HCT116 (cell line): ENCODE data around the gene ABHD12. TPM values are rescaled to one million over a fixed set of nuclear protein-coding genes. Genes with fewer than 3 reads are reported as not detected.

Source experiments
- ATAC-seq: fragments of 200-7000 bp; cut with Tn5 transposase; 2 replicates; pipeline ENCODE4 v1.9.1; 2020; ENCODE audit warnings: mild to moderate bottlenecking, moderate library complexity
- BruUV-seq: library from RNA; stranded (reverse); fragments of 400-500 nt; replicated peaks from 2 replicates; lab custom pipeline; 2021; lab: Mats Ljungman, UMichigan
- CTCF ChIA-PET: fragments of 300-600 bp; sonication (Branson Sonifier 250); formaldehyde crosslinking; loops from one replicate; lab custom pipeline; 2021; ENCODE audit warnings: antibody characterized with exemption; lab: Charles Lee
- POLR2A ChIA-PET: fragments of 300-600, 350-600 bp; sonication (Branson Sonifier 250); formaldehyde crosslinking; loops from one replicate; lab custom pipeline; 2021; ENCODE audit warnings: antibody characterized with exemption; lab: Charles Lee
- RAD21 ChIA-PET, 2 experiments: fragments of 300-600 bp; sonication (Branson Sonifier 250); formaldehyde crosslinking; loops; one replicate each; lab custom pipeline; 2023; ENCODE audit warnings: low total read pairs in 2 of 2; ENCODE audit not compliant: uncharacterized antibody in 2 of 2, unreplicated experiment in 2 of 2, low non-redundant PET in 1 of 2; lab: Charles Lee
- DNase-seq: peaks from one replicate; pipeline ENCODE4 v3.0.0-alpha.2; 2010; ENCODE audit warnings: low read depth, low spot score
- H2AFZ ChIP-seq: fragments of 200-600 bp; shearing (Covaris generic), sonication (generic); 2 replicates; pipeline ENCODE4 v1.6.1; 2017; ENCODE audit warnings: low read depth, mixed run types, mixed read lengths, antibody characterized with exemption, low read length; ENCODE audit not compliant: poor library complexity, severe bottlenecking
- H3K27ac ChIP-seq: 2 replicates; pipeline ENCODE4 v1.5.1; 2012; ENCODE audit warnings: low read depth, low read length
- H3K27me3 ChIP-seq: fragments of 200-600 bp; sonication (generic); 2 replicates; pipeline ENCODE4 v1.6.1; 2016; ENCODE audit warnings: mixed run types, low read length, mixed read lengths; ENCODE audit not compliant: insufficient read depth
- H3K36me3 ChIP-seq, 2 experiments: fragments of 200-500 bp in 1 of 2; fragments of 200-600 bp in 1 of 2; sonication (Bioruptor generic) in 1 of 2; sonication (generic) in 1 of 2; 2 replicates each; pipeline versions ENCODE4 v1.5.1 to v1.6.1; 2014 to 2016; ENCODE audit warnings: low read length in 2 of 2, inconsistent platforms in 1 of 2, mixed read lengths in 1 of 2, mixed run types in 1 of 2; ENCODE audit not compliant: insufficient read depth in 2 of 2, control insufficient read depth in 1 of 2
- H3K4me1 ChIP-seq, 2 experiments: fragments of 200-600 bp in 1 of 2; sonication (generic) in 1 of 2; 2 replicates each; pipeline versions ENCODE4 v1.5.1 to v1.6.1; 2012 to 2017; ENCODE audit warnings: low read length in 2 of 2, inconsistent platforms in 1 of 2, mild to moderate bottlenecking in 1 of 2, mixed read lengths in 1 of 2, mixed run types in 1 of 2, moderate library complexity in 1 of 2; ENCODE audit not compliant: insufficient read depth in 2 of 2, control insufficient read depth in 1 of 2
- H3K4me2 ChIP-seq: fragments of 200-600 bp; sonication (generic); 2 replicates; pipeline ENCODE4 v1.6.1; 2017; ENCODE audit warnings: mixed run types, low read length, mixed read lengths
- H3K4me3 ChIP-seq, 2 experiments: fragments of 200-600 bp in 1 of 2; sonication (generic) in 1 of 2; replicated peaks in 1 of 2; 2 replicates each; pipeline ENCODE4 v1.5.1; 2011 to 2016; ENCODE audit warnings: low read length in 2 of 2, control low read depth in 1 of 2, low read depth in 1 of 2, mild to moderate bottlenecking in 1 of 2, mixed read lengths in 1 of 2, mixed run types in 1 of 2
- H3K79me2 ChIP-seq: fragments of 200-600 bp; sonication (generic); 2 replicates; pipeline ENCODE4 v1.6.1; 2017; ENCODE audit warnings: mild to moderate bottlenecking, mixed run types, low read length, moderate library complexity, mixed read lengths; ENCODE audit not compliant: insufficient read depth
- H3K9ac ChIP-seq: fragments of 200-600 bp; sonication (generic); 2 replicates; pipeline ENCODE4 v1.6.1; 2016; ENCODE audit warnings: low read length, mixed read lengths
- H3K9me2 ChIP-seq: fragments of 200-600 bp; sonication (generic), shearing (Covaris generic); 2 replicates; pipeline ENCODE4 v1.6.1; 2017; ENCODE audit warnings: mixed run types, mild to moderate bottlenecking, moderate library complexity; ENCODE audit not compliant: insufficient read depth
- H3K9me3 ChIP-seq, 2 experiments: fragments of 200-500 bp in 1 of 2; fragments of 200-600 bp in 1 of 2; sonication (Bioruptor generic) in 1 of 2; sonication (generic) in 1 of 2; 2 replicates each; pipeline ENCODE4 v1.6.1; 2014 to 2017; ENCODE audit warnings: low read length in 2 of 2, mixed read lengths in 2 of 2, inconsistent platforms in 1 of 2, low read depth in 1 of 2, mild to moderate bottlenecking in 1 of 2, mixed run types in 1 of 2, moderate library complexity in 1 of 2; ENCODE audit not compliant: control insufficient read depth in 1 of 2, insufficient read depth in 1 of 2
- H4K20me1 ChIP-seq: fragments of 200-600 bp; sonication (generic), shearing (Covaris generic); 2 replicates; pipeline ENCODE4 v1.6.1; 2017; ENCODE audit warnings: mixed run types, mild to moderate bottlenecking, moderate library complexity; ENCODE audit not compliant: insufficient read depth
- ATF3 ChIP-seq: IDR thresholded peaks from 2 replicates; pipeline ENCODE4 v1.6.1; 2012
- CEBPB ChIP-seq: IDR thresholded peaks from 2 replicates; pipeline ENCODE4 v1.6.1; 2012; ENCODE audit warnings: low read depth
- CTCF ChIP-seq, 3 experiments: fragments of 200-600 bp in 1 of 3; sonication (generic) in 1 of 3; IDR thresholded peaks in 2 of 3; conservative IDR thresholded peaks in 1 of 3; 2 replicates each; pipeline ENCODE4 v1.5.1; 2012 to 2017; ENCODE audit warnings: low read depth in 2 of 3, low read length in 2 of 3, antibody characterized with exemption in 1 of 3, borderline replicate concordance in 1 of 3, control low read depth in 1 of 3, mild to moderate bottlenecking in 1 of 3, mixed read lengths in 1 of 3, mixed run types in 1 of 3, moderate library complexity in 1 of 3; ENCODE audit not compliant: insufficient read depth in 1 of 3
- EGR1 ChIP-seq: IDR thresholded peaks from 2 replicates; pipeline ENCODE4 v1.6.1; 2012; ENCODE audit warnings: low read depth
- ELF1 ChIP-seq: IDR thresholded peaks from 2 replicates; pipeline ENCODE4 v1.6.1; 2012; ENCODE audit warnings: low read depth, borderline replicate concordance
- EZH2 ChIP-seq: fragments of 200-600 bp; sonication (generic); IDR thresholded peaks from 2 replicates; pipeline ENCODE4 v1.6.1; 2017; ENCODE audit warnings: antibody characterized with exemption, mixed run types
- JUND ChIP-seq: IDR thresholded peaks from 2 replicates; pipeline ENCODE4 v1.6.1; 2012
- MAX ChIP-seq: IDR thresholded peaks from 2 replicates; pipeline ENCODE4 v1.6.1; 2012
- POLR2AphosphoS5 ChIP-seq: IDR thresholded peaks from 2 replicates; pipeline ENCODE4 v1.6.1; 2011; ENCODE audit warnings: mild to moderate bottlenecking, low read depth, low read length, moderate library complexity
- TCF7L2 ChIP-seq: IDR thresholded peaks from 2 replicates; pipeline ENCODE4 v1.7.0; 2011; ENCODE audit warnings: borderline replicate concordance, inconsistent platforms; ENCODE audit not compliant: insufficient read depth, insufficient read length; ENCODE audit errors: extremely low read depth
- ZBTB33 ChIP-seq: IDR thresholded peaks from 2 replicates; pipeline ENCODE4 v1.6.1; 2011; ENCODE audit warnings: mild to moderate bottlenecking, low read length, moderate library complexity; ENCODE audit not compliant: insufficient replicate concordance; ENCODE audit errors: extremely low read depth
- ZNF274 ChIP-seq: fragments of 200-500 bp; sonication (Bioruptor generic); IDR thresholded peaks from 2 replicates; pipeline ENCODE4 v1.6.1; 2014; ENCODE audit warnings: mild to moderate bottlenecking, low read depth, low read length, inconsistent platforms
- intact Hi-C: fragments of 100-400 bp; cut with micrococcal nuclease; formaldehyde crosslinking; loops from 2 replicates; pipeline ENCODE4 v1.10.0; 2022
- total RNA-seq: library from RNA; stranded (reverse); gene quantifications from one replicate; pipeline ENCODE4 v1.2.1, GENCODE V29; 2021; ENCODE audit not compliant: unreplicated experiment

The ABHD12 gene
- total RNA-seq, 1 experiment from 2014 or later = 31.7 TPM

GRCh38 chr20:25318471-25319240 is 72.0 kb downstream of the ABHD12 start:
- Histone ChIP-seq H2AFZ (no peak overlapping the region), H3K9ac (no peak overlapping the region), H3K79me2 (no peaks in the 10 kb centered on the region), H3K36me3 (no peaks in the 10 kb centered on the region; a peak in 1 of 4 replicates), H3K27ac (no peak overlapping the region), H3K4me2 (no peak overlapping the region), H3K9me2 (no peaks in the 10 kb centered on the region), H3K4me1 (peaks cover 0 to 5% of the 10 kb centered on the region in 2 experiments; a peak in 1 of 4 replicates), H3K9me3 (no peaks in the 10 kb centered on the region), H4K20me1 (no peaks in the 10 kb centered on the region), H3K4me3 (no peak overlapping the region), H3K27me3 (no peaks in the 10 kb centered on the region)
- ChIA-PET CTCF (no interaction called here), POLR2A (no interaction called here), RAD21 (no interaction called here)
- TF ChIP-seq MAX (no peak), ELF1 (no peak), CEBPB (no peak), EZH2 (no peak), ZNF274 (no peak), ZBTB33 (no peak), ATF3 (no peak), EGR1 (no peak), JUND (no peak), TCF7L2 (no peak), POLR2AphosphoS5 (no peak), CTCF (IDR thresholded peaks at IDR 0.05 in 2 of 3, conservative IDR thresholded peaks at IDR 0.05 in 1 of 3; ENCODE audit: borderline replicate concordance in 1 of 3, insufficient read depth in 1 of 3, low read depth in 2 of 3, low read length in 2 of 3) (no peak)
- no peak for DNase-seq
- BruUV-seq = no TSS peak
- intact Hi-C loops = no loop called here
- no peak for ATAC-seq
